GM23338 (cell line): Measurements from ENCODE around the gene CHST11. TPM values are rescaled to one million over a fixed set of nuclear protein-coding genes. Genes with fewer than 3 reads are reported as not detected.

Experiments
- ATAC-seq: fragments of 200-7000 bp; cut with Tn5 transposase; 3 replicates; pipeline ENCODE4 v1.9.1; 2020
- DNase-seq: peaks from one replicate; pipeline ENCODE4 v3.0.0-alpha.2; 2015; ENCODE audit warnings: low spot score
- H2AFZ ChIP-seq: fragments of 200-600 bp; sonication (generic); 2 replicates; pipeline ENCODE4 v1.8.0; 2016; ENCODE audit warnings: antibody characterized with exemption, mild to moderate bottlenecking, moderate library complexity
- H3F3A ChIP-seq: fragments of 200-600 bp; sonication (generic); replicated peaks from 2 replicates; pipeline ENCODE4 v1.8.0; 2017; ENCODE audit warnings: antibody characterized with exemption, mixed run types, low read depth
- H3K27ac ChIP-seq: fragments of 200-600 bp; sonication (generic); 2 replicates; pipeline ENCODE4 v1.6.1; 2016; ENCODE audit warnings: low read depth
- H3K27me3 ChIP-seq: fragments of 200-600 bp; sonication (generic); 2 replicates; pipeline ENCODE4 v1.8.0; 2016; ENCODE audit warnings: mild to moderate bottlenecking, mixed run types, moderate library complexity; ENCODE audit not compliant: insufficient read depth
- H3K36me3 ChIP-seq: fragments of 200-600 bp; sonication (generic); 2 replicates; pipeline ENCODE4 v1.8.0; 2016; ENCODE audit warnings: mild to moderate bottlenecking; ENCODE audit not compliant: insufficient read depth
- H3K4me1 ChIP-seq: fragments of 200-600 bp; sonication (generic); 2 replicates; pipeline ENCODE4 v1.8.0; 2016; ENCODE audit warnings: mild to moderate bottlenecking, moderate library complexity; ENCODE audit not compliant: insufficient read depth
- H3K4me2 ChIP-seq: fragments of 200-600 bp; sonication (generic); 2 replicates; pipeline ENCODE4 v1.7.1; 2017; ENCODE audit warnings: mixed run types
- H3K4me3 ChIP-seq: fragments of 200-600 bp; sonication (generic); 2 replicates; pipeline ENCODE4 v1.6.1; 2016; ENCODE audit warnings: mixed run types
- H3K79me2 ChIP-seq: fragments of 200-600 bp; sonication (generic); replicated peaks from 2 replicates; pipeline ENCODE4 v1.8.0; 2017; ENCODE audit warnings: mild to moderate bottlenecking; ENCODE audit not compliant: insufficient read depth
- H3K9me2 ChIP-seq: fragments of 200-600 bp; sonication (generic); 2 replicates; pipeline ENCODE4 v1.8.0; 2017; ENCODE audit not compliant: insufficient read depth
- H4K20me1 ChIP-seq: fragments of 200-600 bp; sonication (generic); replicated peaks from 2 replicates; pipeline ENCODE4 v1.8.0; 2017; ENCODE audit warnings: mild to moderate bottlenecking; ENCODE audit not compliant: insufficient read depth
- H3K27ac Mint-ChIP-seq: 2 replicates; pipeline ENCODE4 v1.8.0; 2020; ENCODE audit warnings: inconsistent platforms, mild to moderate bottlenecking, moderate library complexity, mixed read lengths
- H3K27me3 Mint-ChIP-seq: 3 replicates; pipeline ENCODE4 v1.8.0; 2022; ENCODE audit warnings: low read depth, mild to moderate bottlenecking, moderate library complexity, mixed read lengths, inconsistent platforms; ENCODE audit not compliant: insufficient read depth, poor library complexity
- H3K36me3 Mint-ChIP-seq: 3 replicates; pipeline ENCODE4 v1.8.0; 2021; ENCODE audit warnings: low read depth, mild to moderate bottlenecking, inconsistent platforms, moderate library complexity, mixed read lengths
- H3K4me1 Mint-ChIP-seq: 3 replicates; pipeline ENCODE4 v1.8.0; 2020; ENCODE audit warnings: mild to moderate bottlenecking, inconsistent platforms, mixed read lengths
- H3K4me3 Mint-ChIP-seq: 3 replicates; pipeline ENCODE4 v1.8.0; 2021; ENCODE audit warnings: moderate library complexity, mild to moderate bottlenecking, inconsistent platforms, mixed read lengths
- H3K9me3 Mint-ChIP-seq: 3 replicates; pipeline ENCODE4 v1.8.0; 2020; ENCODE audit warnings: moderate library complexity, mild to moderate bottlenecking, inconsistent platforms, mixed read lengths
- CTCF ChIP-seq, 2 experiments: fragments of 200-600 bp in 1 of 2; sonication (generic) in 1 of 2; conservative IDR thresholded peaks; 2 replicates each; pipeline versions ENCODE4 v1.5.1 to v1.6.1; 2016 to 2017; ENCODE audit warnings: antibody characterized with exemption in 2 of 2, low read depth in 2 of 2, mild to moderate bottlenecking in 2 of 2, moderate library complexity in 1 of 2
- EZH2 ChIP-seq: fragments of 200-600 bp; sonication (generic); IDR thresholded peaks from one replicate; pipeline ENCODE4 v1.8.0; 2017; ENCODE audit warnings: antibody characterized with exemption, mild to moderate bottlenecking, low read depth; ENCODE audit not compliant: unreplicated experiment
- EZH2phosphoT487 ChIP-seq: fragments of 200-600 bp; sonication (generic); IDR thresholded peaks from one replicate; pipeline ENCODE4 v1.8.1; 2018; ENCODE audit warnings: antibody characterized with exemption; ENCODE audit not compliant: unreplicated experiment
- JUNB ChIP-seq: IDR thresholded peaks from one replicate; pipeline ENCODE4 v1.6.1; 2016; ENCODE audit warnings: antibody characterized with exemption; ENCODE audit not compliant: unreplicated experiment
- STAT1 ChIP-seq: IDR thresholded peaks from one replicate; pipeline ENCODE4 v1.6.1; 2016; ENCODE audit warnings: antibody characterized with exemption; ENCODE audit not compliant: unreplicated experiment
- ZNF331 ChIP-seq: fragments of 250-450 bp; sonication (Bioruptor Pico); IDR thresholded peaks from 2 replicates; pipeline ENCODE4 v1.5.0; 2020; ENCODE audit warnings: low read depth, mild to moderate bottlenecking, moderate library complexity
- polyA plus RNA-seq: library from polyadenylated mRNA; unstranded; fragments of >200 nt; fragmentation: Nextera tagmentation; extraction: Ambion mirVana; gene quantifications from 2 replicates; pipeline ENCODE4 v1.2.1, GENCODE V29; 2016
- total RNA-seq: library from RNA; depleted of rRNA; stranded (reverse); fragments of >200 nt; shearing (Covaris generic); gene quantifications from 2 replicates; pipeline ENCODE4 v1.2.3, GENCODE V29; 2014
- TF ChIP-seq, protein P1 (sequence below): IDR thresholded peaks from one replicate; pipeline ENCODE4 v1.6.1; 2018; ENCODE audit warnings: antibody characterized with exemption; ENCODE audit not compliant: unreplicated experiment
- TF ChIP-seq, protein P2 (sequence below): IDR thresholded peaks from 2 replicates; pipeline ENCODE4 v1.6.1; 2016; ENCODE audit warnings: antibody characterized with exemption

The CHST11 gene
- total and polyA plus RNA-seq, 2 experiments from 2014 or later: 7.7 to 25.7 TPM

GRCh38 chr12:104506676-104507401, 50.1 kb downstream of the CHST11 start:
- H3K4me1 ChIP-seq: peaks cover 37% of the 10 kb centered on the region
- no peak overlapping the region; the same call in 1 of the 2 replicates for H3K27ac Mint-ChIP-seq
- no peaks in the 10 kb centered on the region for H3K36me3 ChIP-seq
- H4K20me1 ChIP-seq: no peaks in the 10 kb centered on the region
- H3K9me3 Mint-ChIP-seq: peaks cover 7% of the 10 kb centered on the region; the same call in 1 of the 3 replicates
- TF ChIP-seq, protein P1, sequence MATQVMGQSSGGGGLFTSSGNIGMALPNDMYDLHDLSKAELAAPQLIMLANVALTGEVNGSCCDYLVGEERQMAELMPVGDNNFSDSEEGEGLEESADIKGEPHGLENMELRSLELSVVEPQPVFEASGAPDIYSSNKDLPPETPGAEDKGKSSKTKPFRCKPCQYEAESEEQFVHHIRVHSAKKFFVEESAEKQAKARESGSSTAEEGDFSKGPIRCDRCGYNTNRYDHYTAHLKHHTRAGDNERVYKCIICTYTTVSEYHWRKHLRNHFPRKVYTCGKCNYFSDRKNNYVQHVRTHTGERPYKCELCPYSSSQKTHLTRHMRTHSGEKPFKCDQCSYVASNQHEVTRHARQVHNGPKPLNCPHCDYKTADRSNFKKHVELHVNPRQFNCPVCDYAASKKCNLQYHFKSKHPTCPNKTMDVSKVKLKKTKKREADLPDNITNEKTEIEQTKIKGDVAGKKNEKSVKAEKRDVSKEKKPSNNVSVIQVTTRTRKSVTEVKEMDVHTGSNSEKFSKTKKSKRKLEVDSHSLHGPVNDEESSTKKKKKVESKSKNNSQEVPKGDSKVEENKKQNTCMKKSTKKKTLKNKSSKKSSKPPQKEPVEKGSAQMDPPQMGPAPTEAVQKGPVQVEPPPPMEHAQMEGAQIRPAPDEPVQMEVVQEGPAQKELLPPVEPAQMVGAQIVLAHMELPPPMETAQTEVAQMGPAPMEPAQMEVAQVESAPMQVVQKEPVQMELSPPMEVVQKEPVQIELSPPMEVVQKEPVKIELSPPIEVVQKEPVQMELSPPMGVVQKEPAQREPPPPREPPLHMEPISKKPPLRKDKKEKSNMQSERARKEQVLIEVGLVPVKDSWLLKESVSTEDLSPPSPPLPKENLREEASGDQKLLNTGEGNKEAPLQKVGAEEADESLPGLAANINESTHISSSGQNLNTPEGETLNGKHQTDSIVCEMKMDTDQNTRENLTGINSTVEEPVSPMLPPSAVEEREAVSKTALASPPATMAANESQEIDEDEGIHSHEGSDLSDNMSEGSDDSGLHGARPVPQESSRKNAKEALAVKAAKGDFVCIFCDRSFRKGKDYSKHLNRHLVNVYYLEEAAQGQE: no peak
- TF ChIP-seq ZNF331 (CRISPR knock-in tag) (no peak), EZH2phosphoT487 (no peak), EZH2 (no peak), JUNB (no peak), CTCF (conservative IDR thresholded peaks at IDR 0.05; ENCODE audit: low read depth in 2 of 2) (no peak), STAT1 (no peak)
- TF ChIP-seq, protein P2, sequence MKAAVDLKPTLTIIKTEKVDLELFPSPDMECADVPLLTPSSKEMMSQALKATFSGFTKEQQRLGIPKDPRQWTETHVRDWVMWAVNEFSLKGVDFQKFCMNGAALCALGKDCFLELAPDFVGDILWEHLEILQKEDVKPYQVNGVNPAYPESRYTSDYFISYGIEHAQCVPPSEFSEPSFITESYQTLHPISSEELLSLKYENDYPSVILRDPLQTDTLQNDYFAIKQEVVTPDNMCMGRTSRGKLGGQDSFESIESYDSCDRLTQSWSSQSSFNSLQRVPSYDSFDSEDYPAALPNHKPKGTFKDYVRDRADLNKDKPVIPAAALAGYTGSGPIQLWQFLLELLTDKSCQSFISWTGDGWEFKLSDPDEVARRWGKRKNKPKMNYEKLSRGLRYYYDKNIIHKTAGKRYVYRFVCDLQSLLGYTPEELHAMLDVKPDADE: no peak
- H3F3A ChIP-seq: peaks cover 9% of the 10 kb centered on the region; the same call in 1 of the 2 replicates
- peak overlapping the region; percentile 2; the same call in 1 of the 3 replicates for H3K4me3 Mint-ChIP-seq
- H3K27me3 Mint-ChIP-seq: peaks cover 2% of the 10 kb centered on the region
- H3K79me2 ChIP-seq: peaks cover 20% of the 10 kb centered on the region
- H3K9me2 ChIP-seq: no peaks in the 10 kb centered on the region; the same call in 1 of the 2 replicates
- H3K36me3 Mint-ChIP-seq: peaks cover 6% of the 10 kb centered on the region; the same call in 1 of the 3 replicates
- peak overlapping the region; percentile 34 for H3K4me3 ChIP-seq
- H2AFZ ChIP-seq: no peak overlapping the region
- H3K4me2 ChIP-seq: peak overlapping the region; percentile 54
- peak overlapping the region; percentile 78; the same call in 1 of the 2 replicates for H3K27ac ChIP-seq
- H3K4me1 Mint-ChIP-seq: peaks cover 55% of the 10 kb centered on the region
- DNase-seq (peak; percentile 63), ATAC-seq (peak; percentile 81)
- H3K27me3 ChIP-seq: no peaks in the 10 kb centered on the region
